Measurements from ENCODE around the gene POLR1G.

GRCh38 chr19:45423589-45424190 is 17.2 kb downstream of the POLR1G start, which contains the start of gene ERCC1:
- TF ChIP-seq, protein P1, sequence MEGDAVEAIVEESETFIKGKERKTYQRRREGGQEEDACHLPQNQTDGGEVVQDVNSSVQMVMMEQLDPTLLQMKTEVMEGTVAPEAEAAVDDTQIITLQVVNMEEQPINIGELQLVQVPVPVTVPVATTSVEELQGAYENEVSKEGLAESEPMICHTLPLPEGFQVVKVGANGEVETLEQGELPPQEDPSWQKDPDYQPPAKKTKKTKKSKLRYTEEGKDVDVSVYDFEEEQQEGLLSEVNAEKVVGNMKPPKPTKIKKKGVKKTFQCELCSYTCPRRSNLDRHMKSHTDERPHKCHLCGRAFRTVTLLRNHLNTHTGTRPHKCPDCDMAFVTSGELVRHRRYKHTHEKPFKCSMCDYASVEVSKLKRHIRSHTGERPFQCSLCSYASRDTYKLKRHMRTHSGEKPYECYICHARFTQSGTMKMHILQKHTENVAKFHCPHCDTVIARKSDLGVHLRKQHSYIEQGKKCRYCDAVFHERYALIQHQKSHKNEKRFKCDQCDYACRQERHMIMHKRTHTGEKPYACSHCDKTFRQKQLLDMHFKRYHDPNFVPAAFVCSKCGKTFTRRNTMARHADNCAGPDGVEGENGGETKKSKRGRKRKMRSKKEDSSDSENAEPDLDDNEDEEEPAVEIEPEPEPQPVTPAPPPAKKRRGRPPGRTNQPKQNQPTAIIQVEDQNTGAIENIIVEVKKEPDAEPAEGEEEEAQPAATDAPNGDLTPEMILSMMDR (IDR thresholded peaks at IDR 0.05): peak in 1 of 4 experiments; percentile 12
- peak in 1 of 2 donors; percentile 53 for TF ChIP-seq POLR2A (IDR thresholded peaks at IDR 0.05)

Data from uterus (tissue), 2 donors.